GM12801 (cell line): ENCODE results near the gene BCAR3.

ENCODE experiments used
- TF ChIP-seq, protein P1 (sequence below): IDR thresholded peaks from one replicate; pipeline ENCODE4 v1.5.1; 2011; ENCODE audit warnings: control low read depth; ENCODE audit not compliant: insufficient read length; ENCODE audit errors: extremely low read depth

The BCAR3 gene

DNA sequence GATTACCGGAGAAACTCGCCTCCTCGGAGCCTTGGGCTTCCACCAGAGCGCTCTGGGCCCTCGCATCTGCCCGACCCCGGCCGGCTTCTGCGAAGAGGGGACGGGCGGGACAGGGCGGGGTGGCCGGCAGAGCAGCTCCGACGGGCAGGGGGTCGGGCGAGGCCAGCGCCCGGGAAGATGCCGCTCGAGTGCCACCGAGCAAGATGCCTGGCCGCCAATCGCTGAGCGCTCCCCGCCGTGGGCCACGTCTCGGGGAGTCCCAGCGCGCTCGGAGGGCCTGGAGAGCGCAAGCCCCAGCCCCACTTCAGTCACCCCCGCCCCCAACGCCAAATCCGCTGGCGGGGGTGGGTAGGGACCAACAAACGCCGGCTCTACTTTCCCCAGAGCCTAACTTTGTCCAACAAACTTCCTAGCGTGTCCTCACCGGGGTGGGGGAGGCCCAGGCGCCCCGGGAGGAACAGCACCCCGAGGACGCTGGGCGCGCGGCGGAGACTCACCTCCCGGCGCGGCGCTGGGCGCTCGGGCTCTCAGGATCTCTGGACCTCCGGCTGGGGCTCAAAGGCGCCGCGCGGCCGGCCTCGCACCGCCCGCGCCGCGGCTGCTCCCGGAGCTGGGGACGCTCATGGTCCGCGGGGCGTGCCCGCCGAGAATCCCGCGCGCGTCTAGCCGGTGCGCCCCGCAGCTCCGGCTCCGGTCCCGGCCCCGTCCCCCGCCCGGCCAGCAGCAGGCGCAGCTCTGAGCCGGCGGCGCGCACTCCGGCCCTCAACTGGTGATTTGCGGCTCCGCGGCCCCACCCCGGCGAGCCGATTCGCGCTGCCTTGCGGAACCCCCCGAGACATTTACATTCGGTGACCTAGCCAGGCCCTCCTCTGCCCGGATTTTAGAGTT lies at the start of gene BCAR3:
Gene BCAR3, minus strand, starts transcription at position 737 of the 888 bp plus-strand sequence. CDS start 6,907 bp downstream, outside the sequence.
- TF ChIP-seq, protein P1, sequence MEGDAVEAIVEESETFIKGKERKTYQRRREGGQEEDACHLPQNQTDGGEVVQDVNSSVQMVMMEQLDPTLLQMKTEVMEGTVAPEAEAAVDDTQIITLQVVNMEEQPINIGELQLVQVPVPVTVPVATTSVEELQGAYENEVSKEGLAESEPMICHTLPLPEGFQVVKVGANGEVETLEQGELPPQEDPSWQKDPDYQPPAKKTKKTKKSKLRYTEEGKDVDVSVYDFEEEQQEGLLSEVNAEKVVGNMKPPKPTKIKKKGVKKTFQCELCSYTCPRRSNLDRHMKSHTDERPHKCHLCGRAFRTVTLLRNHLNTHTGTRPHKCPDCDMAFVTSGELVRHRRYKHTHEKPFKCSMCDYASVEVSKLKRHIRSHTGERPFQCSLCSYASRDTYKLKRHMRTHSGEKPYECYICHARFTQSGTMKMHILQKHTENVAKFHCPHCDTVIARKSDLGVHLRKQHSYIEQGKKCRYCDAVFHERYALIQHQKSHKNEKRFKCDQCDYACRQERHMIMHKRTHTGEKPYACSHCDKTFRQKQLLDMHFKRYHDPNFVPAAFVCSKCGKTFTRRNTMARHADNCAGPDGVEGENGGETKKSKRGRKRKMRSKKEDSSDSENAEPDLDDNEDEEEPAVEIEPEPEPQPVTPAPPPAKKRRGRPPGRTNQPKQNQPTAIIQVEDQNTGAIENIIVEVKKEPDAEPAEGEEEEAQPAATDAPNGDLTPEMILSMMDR: no peak

DNA sequence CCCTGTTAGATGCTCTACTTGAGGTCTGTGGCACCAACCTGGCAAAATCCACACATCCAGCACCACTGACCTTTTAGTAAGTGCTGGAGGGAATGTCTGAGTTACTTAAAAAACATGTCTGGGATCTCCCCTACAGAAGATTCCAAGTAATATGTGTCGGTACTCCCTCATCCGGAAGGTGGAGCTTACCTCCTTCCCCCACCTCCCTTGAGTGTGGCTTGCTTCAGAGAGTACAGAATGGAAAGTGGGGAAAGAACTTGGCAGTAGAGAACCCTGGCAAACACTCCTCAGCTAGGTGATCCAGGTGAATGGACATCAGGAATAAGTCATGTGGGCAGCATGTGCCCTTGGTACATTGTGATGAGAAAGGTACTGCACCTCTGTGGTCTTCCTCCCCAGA lies 49.0 kb upstream of the BCAR3 start:
- TF ChIP-seq, protein P1: no peak

DNA sequence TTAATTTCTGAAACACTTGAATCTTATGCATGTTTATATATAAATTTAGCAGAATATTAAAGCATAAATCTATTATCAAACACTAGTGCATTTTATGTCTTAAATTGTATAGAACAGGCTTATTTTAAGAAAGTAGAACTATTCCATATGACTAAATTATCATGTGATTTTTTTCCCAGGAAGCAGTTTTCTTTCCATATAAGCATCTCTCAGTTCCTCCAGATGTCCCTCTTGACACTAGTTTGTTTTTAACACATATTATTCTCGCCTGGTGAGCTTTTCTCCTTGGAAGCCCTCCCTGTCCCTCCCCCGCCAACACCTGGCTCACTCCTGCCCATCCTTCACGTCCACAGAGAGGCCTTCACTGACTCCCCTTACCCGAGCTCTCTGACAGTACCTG lies 48.3 kb upstream of the BCAR3 start:
- TF ChIP-seq, protein P1: no peak

DNA sequence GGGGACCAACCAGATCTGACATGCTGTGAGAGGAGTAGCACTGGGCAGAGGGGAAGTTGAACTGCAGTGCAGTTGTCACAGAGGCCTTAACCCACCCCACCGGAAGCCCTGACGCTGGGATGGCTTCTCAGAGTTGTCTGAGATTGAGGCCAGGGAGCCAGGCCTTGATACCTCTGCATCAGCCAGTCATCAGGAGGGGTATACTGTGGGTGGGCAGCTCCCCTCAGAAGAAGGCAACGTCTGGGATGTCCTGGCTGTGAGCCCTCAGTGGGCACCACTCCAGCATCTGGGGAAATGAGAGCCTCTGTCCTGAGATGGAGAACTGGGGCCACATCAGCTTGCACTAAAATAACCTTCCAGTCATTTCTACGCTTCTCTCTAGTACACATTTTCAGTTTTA lies 47.9 kb upstream of the BCAR3 start:
- TF ChIP-seq, protein P1: no peak

DNA sequence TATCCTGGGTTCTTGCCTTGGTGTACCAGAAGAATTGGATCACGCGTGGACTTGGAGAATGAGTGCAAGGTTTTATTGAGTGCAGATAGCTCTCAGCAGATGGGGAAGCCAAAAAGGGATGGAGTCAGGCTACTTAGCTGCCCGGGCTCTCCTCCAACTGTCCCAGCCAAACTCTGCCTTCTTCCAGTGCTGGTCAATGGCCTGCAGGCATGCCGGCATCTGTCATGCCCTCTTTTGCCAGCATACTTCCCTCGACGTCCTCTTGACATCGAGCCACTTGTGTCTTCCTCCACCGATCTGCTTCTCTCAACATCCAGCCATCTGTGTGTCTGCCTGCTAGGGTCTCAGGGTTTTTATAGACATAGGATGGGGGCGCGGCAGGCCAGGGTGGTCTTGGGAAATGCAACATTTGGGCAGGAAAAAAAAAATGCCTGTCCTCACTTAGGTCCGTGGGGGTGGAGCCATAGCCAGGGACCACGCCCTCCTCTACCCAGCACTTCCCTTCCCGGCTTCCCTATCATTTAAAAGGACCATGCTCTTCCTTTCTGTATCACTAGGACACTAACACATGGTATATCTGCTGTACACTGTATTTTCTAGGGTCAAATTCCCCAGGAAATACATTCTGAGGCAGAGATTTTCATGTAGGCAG lies 47.0 kb upstream of the BCAR3 start:
- TF ChIP-seq, protein P1: no peak

DNA sequence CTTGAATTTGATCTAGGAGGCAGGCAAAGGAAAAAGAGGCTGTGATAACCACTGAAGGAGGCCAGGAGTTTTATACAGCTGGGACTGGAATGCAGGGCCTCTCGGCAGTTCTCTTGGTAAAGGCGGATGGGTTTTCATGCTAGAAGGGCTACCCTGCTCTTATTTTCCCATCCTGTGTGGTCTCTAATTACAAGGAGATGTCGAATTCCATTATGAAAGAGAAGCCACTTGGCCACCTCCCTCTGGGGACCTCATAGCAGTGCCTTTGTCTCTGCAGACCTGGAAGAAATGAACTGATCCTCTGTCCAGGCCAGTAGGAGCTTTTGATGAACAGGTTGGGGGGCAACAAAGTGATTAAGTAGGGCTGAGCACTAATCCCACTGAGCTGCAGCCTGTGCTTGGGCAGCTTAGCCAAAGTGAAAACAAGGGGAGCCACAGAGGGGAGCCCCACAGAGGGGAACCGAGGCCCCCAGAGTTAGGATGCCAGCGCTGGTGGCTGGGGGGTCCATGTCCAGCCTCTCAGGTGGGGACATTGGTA lies 42.2 kb upstream of the BCAR3 start:
- TF ChIP-seq, protein P1: no peak

DNA sequence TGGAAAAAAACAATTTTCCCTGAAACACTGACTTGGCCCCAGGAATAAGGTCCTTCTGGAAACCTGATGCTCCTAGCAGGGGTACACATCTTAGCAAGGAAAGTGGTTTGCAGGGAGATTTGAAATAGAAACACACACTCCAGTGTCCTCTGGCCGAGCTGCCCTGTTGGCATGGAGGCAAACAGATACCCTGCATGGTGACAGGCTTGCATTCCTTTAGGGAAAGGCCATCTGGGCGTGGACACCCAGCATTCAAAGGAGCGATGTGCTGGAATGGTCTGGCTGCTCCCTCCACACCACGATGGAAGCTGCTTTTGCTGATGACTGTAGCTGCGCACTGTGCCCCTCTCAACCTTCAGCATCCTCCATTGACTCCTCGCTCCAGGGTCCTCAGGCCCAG lies 41.5 kb upstream of the BCAR3 start:
- TF ChIP-seq, protein P1: no peak
